GM18867 (cell line): ENCODE data around the gene RBFA.
"Not testable (repeated sequence)": the region's sequence is repeated elsewhere in the genome, so short reads cannot be mapped to it uniquely, and the experiment has no call there.

ENCODE experiments used
- ATAC-seq: cut with Tn5 transposase; IDR thresholded peaks from one replicate; pipeline ENCODE4 v1.9.1; 2021; ENCODE audit warnings: mild to moderate bottlenecking, moderate library complexity; ENCODE audit not compliant: unreplicated experiment

RBFA gene

GRCh38 chr18:80027719-80028118, 6.5 kb upstream of the RBFA start:
- ATAC-seq: not testable (repeated sequence)

DNA sequence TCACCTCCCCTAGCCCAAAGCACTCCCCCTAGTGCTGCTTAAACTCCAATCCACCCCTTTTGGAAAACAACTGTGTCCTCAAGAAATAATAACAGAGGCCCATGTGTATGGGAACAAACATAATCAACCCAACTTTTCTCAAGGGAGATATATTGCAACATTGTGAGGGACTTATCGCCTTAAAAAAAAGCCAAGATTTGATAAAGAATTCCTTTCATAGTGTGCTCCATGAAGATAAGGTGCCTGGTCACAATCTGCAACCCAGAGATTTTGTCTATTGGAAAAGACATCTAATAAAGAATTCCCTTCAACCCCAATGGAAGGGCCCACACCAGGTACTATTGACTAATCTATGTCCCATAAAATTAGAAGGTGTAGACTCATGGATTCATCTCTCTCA, 4.5 kb upstream of the RBFA start:
- ATAC-seq: no peak

GRCh38 chr18:80033181-80034067, 810 bp upstream of the RBFA start:
- peak; percentile 53 for ATAC-seq

- no peak for ATAC-seq
Observed at GRCh38 chr18:80034852-80035406, 695 bp downstream of the RBFA start.

- no peak for ATAC-seq
Observed at GRCh38 chr18:80035997-80036396, 1.8 kb downstream of the RBFA start.

DNA sequence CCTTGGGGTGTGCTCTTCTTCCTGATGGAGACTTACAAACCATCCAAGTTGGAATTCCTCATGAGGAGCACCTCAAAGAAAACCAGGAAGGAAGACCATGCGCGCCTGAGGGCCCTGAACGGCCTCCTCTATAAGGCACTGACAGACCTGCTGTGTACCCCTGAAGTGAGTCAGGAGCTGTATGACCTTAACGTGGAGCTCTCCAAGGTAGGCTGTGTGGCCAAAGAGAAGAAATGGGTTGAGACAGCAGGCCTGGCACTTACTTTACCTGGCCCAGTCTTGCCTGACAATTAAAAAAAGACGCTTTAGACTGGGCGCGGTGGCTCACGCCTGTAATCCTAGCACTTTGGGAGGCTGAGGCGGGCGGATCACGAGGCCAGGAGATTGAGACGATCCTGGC, 3.1 kb downstream of the RBFA start:
- no peak for ATAC-seq

- no peak for ATAC-seq
Observed at GRCh38 chr18:80037869-80038630, 3.8 kb downstream of the RBFA start.

GRCh38 chr18:80040515-80040914, 6.3 kb downstream of the RBFA start:
- no peak for ATAC-seq

GRCh38 chr18:80041424-80041823, 7.2 kb downstream of the RBFA start:
- ATAC-seq: no peak

- ATAC-seq: no peak
Observed at GRCh38 chr18:80042785-80043184, 8.6 kb downstream of the RBFA start.

- no peak for ATAC-seq
Observed at GRCh38 chr18:80044072-80044471, 9.8 kb downstream of the RBFA start.

DNA sequence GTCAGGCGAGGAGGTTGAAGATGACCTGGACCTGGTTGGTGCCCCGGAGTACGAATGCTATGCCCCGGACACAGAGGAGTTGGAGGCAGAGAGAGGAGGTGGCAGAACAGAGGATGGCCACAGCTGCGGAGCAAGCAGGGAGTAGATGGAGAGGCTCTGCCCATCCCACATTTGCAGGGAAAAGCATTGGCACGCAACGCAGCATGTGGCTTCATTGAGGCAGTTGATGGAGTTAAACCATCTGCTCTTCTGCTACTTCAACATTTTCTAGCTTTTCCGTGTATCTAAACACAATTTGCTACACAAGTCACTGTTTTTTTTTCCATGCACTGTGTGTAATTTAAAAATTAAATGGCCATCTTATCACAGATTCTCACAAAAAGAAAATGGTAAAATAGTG, 11.8 kb downstream of the RBFA start:
- ATAC-seq: no peak

DNA sequence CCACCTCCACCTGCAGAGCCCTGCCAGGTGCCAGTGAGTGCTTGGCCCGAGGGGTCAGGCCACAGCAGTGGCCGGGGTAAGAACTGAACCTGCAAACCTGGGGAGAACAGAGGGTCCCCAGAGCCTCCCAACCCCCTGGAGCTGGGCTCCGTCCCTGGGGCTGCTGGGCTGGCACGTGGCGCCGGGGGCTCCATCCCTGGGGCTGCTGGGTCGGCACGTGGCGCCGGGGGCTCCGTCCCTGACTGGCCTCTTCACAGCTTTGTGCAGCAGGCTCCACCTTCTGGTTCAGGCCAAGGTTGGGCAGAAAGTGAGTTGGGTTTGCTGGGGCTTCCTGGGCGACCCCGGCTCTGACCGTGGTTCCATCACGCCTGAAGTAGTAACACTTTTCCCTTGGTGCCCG, 12.2 kb downstream of the RBFA start:
- ATAC-seq: no peak

GRCh38 chr18:80046961-80047541, 12.8 kb downstream of the RBFA start:
- ATAC-seq: no peak

GRCh38 chr18:80050797-80051196, 16.6 kb downstream of the RBFA start:
- no peak for ATAC-seq

GRCh38 chr18:80056095-80056494, 21.9 kb downstream of the RBFA start:
- ATAC-seq: no peak

DNA sequence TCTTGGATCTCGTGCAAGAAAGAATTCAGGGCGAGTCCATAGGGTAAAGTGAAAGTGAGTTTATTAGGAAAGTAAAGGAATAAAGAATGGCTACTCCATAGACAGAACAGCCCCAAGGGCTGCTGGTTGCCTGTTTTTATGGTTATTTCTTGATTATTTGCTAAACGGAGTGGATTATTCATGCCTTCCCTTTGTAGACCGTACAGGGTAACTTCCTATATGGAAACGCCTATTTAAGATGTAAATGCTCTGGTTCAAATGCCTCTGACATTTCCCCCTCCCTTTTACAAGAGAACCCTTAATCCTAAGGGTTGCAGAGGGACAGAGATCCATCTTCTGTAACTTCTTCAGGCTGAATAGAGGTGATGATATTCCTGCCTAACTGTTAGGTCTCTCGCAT, 25.7 kb downstream of the RBFA start:
- no peak for ATAC-seq

DNA sequence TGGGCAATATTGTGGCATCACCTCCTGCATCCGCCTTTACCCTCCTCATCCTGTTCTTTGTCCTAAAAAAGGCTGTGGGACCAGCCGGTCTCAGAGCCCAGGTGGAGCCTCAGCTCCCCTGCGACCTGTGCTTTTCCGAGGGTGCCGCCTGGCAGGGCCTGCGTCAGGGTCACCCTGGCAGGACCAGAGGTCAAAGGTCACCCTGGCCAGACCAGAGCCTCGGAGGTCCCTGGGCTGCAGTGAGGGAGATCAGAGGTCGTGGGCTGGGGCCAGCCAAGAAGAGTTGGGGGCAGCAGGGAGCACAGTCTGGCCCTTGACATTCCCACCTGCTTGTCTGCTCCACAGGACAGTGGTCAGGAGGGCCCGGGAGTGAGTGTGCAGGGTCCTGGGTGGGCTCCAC, 31.5 kb downstream of the RBFA start:
- ATAC-seq: no peak

DNA sequence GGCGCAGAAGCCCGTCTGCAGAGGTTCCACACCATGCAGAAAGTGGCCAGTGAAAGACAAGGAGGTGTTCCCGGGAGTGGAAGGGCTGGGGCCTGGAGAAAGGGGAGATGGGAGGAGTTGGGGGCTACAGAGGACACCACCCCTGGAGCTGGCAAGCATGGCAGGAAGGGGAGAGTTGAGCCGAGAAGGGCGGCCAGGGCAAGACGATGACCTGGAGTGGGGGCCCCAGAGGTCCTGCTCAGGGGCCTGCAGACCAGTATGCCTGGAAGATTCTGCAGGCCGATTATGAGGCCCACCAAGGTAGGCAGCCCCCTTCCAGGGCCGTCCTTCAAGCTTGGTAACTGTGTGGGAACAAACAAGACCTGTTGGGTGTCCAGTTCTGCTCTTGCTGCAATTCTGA, 33.1 kb downstream of the RBFA start:
- ATAC-seq: no peak

GRCh38 chr18:80067897-80068296, 33.7 kb downstream of the RBFA start:
- no peak for ATAC-seq

DNA sequence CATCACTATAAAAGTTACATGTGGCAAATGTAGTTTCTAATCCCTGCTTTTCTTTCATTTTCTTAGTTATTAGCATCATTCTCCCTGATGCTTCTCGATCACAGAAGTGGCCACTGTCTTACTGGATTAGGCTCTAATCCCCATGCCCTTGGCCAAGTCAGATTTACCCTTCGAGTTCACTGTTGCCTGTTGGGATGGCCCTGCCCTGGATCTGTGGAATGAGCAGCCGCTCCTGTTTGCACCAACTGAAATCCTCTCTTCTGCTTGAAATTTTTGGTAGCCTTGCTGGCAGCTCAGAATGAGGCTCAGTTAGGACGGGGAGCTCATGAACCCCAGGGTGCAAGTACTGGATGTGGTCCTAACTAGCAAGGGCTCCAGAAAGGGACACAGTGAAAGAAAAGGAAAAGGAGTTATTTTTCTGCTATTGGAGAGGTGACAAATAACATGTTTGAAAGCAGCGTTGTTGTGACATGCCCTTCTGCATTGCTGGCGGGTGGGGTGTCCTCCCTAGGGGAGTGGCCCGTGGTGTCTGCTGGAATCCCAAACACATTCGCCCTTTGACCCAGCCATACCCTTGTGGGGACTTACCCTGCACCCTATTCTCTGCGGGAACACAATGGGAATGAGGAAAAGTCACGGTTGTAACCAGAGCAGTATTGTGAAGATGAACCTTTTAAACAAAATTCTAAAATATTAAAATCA, 34.5 kb downstream of the RBFA start:
- ATAC-seq: no peak
